GM19467 (cell line): ENCODE results near the gene DGKZ.

ENCODE experiments used
- ATAC-seq: cut with Tn5 transposase; IDR thresholded peaks from one replicate; pipeline ENCODE4 v1.9.1; 2021; ENCODE audit warnings: mild to moderate bottlenecking, moderate library complexity; ENCODE audit not compliant: unreplicated experiment

Gene DGKZ

DNA sequence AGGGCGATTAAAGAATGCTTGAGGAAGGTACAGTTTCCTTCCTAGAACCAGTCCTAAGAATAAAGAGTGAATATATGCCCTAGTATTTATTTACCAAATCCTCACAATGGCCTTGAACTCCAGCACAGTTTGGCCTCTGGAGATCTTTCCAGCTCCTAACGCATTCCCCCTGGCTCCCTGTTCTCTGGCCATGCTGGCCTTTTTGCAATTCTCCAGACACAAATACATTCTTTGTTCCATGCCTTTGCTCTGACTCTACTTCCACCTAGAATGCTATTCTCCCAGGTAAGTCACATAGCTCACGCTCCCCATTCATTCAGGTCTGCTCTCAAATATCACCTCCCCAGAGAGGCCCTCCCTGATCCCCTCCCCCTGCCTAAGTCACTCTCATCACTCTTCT, 3.7 kb upstream of the DGKZ start:
- no peak for ATAC-seq

DNA sequence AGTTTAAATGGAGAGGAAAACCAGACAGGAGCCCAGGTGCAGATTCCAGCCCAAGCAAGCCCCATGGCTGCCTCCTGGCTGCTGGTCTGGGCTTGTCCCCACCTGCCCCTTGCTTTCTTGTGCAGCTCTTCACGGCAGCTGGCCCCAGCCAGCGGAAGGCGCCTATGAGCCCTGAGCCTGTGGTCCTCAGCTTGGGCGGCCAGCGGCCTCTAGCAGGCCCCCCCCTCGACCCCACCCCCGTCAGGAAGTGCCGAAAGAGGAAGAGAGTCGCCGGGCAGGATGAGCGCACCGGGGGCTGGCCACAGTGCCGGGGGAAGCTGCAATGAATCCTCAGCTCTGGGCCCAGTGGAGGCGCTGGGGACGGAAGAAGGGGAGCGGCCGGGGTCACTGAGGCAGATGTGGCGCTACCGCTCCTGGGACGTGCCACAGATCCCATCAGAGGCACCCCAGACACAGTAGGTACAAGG, 2.1 kb upstream of the DGKZ start:
- no peak for ATAC-seq

DNA sequence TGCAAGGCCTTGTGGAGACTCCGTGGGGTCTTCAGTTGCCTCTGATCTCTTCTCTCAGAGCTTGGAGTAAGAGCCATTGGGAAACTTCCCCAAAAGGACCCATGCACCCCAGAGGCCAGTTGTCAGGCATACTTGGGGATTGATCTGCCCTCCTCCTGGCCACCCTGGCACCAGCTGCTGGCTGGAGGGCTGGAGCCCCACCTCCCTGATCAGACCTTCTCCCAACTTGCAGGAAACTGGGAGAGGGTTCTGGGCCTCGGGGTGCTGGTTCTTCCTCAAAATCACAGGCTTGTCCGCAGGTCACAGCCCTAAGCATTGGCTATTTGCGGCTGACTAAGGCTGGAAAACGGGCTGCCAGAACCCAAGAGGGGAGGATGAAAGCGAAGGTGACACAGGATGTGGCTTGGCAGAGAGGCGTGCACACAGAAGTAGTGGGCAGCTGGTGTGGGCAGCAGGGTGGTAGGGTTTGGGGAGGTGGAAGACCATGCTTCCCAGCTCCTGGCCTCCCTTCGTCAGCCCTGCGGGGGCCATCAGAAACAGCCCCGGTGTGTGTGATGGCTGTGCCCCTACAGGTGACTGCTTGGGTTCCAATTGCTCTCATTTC, 1.3 kb upstream of the DGKZ start:
- ATAC-seq = no peak

DNA sequence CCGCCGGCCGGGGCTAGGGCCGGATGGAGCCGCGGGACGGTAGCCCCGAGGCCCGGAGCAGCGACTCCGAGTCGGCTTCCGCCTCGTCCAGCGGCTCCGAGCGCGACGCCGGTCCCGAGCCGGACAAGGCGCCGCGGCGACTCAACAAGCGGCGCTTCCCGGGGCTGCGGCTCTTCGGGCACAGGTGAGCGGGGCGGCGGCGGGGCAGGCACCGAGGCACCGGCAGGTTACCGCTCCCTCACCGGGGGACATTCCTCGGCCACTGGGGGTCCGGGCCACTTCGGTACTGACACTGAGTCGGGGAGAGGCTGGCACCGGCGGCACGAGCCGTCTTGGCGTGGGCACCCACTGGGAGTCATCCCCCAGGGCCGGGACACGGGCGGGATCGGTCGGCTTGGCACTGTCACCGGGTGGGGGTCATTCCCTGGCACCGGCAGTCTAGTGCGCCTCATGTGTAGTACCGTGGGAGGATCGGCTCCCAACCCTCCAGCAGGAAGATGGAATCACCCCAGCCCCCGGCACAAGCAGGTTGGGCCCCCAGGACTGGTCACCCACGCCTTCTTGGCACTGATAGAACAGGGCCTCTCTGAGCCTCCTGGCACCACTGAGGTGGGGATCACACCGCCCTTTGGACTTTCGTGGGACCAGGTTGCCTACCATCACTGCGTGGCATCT, 511 bp downstream of the DGKZ start:
- ATAC-seq = peak; percentile 2

DNA sequence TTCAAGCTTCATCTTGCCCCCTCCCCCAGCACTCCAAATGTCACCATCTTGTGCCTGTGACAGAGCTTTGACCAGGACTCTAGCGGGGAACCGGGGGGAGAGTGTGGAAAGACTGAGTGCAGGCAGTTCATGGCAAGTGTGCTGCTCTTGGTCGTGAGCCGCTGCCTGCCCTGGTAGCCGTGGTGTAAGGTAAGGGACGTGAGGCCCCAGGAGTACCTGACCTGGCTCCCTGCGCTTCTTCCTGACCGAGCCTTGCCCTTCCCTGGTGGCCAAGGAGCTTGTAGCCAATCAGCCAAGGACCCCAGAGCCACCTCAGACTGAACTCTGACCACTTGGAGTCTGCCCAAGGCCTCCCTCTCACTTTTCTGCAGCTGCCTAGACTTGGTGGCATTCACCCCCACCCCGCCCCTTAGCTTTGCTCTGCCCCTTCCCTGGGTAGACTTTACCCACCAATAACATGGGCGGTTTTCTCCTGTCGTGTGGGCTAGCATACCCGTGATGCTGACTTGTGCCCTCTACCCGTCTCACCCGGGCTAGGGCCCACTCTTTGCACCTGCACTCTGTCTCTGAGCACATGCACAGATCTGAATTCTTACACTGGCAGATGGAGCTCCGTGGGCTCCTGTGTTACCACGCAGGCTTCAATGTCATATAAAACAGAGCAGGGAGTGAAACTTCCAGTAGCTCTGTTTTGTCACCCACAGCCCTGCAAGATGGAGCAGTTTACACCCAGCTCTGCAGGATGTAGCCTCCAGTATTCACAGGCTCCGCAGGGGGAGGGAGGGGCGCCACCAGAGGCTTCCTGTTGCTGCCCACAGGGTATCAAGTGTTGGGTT, 1.5 kb downstream of the DGKZ start:
- no peak for ATAC-seq

DNA sequence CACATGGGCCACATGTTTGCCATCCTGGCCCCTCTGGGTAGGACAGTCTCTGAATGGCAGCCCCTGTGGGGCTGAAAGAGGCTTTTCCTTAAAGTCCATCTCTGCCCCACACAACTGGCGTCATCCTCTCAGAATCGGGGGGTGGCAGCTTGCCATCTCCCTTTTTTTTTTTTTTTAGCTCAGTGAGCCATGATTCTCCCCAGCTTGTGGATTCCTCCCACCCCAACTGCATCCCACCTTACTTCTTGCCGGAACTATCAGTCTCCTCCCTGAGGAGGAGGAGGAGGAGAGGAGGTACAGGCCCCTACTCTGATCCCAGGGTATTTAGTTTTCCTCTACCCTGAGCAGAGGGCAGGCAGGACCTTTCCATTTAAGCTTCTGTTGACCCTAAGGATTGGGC, 3.4 kb downstream of the DGKZ start:
- ATAC-seq = no peak

DNA sequence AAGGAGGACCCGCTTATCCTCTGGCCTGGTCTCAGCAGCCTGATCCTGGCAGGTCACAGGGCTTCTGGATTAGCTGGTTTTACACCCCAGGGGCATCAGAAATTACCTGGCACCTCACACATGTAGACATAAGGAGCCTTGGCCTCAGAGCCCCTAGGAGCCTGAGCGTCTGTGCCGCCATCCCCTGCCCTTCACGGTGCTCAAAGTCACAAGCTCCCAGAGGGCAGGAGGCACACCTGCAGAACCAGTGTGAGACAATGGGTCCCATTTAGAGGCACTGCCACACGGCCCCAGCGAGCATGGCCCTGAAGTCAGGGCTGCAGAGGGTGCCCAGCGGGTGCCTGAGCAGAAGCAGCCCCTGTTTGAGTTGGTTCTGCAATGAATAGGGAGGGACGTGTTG, 3.9 kb downstream of the DGKZ start:
- ATAC-seq = no peak

DNA sequence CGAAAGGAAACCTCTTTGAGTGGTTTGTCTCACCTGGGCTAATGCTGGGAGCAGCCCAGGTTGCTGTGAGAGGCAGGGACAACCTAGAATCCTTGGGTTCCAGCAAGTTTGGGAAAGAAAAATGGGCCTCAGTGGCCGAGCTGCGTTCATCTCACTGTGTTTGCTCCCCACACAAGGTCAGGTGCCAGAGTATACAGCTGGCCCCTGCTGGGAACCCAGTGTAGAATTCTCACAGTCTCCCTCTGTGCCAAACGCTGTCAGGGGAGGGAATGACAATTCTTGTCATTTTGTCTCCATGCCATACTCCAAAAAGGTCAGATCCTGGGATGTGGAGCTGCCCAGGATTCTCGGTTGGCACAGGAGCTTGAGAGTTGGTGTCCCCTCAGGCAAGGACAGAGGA, 4.3 kb downstream of the DGKZ start:
- ATAC-seq = no peak

DNA sequence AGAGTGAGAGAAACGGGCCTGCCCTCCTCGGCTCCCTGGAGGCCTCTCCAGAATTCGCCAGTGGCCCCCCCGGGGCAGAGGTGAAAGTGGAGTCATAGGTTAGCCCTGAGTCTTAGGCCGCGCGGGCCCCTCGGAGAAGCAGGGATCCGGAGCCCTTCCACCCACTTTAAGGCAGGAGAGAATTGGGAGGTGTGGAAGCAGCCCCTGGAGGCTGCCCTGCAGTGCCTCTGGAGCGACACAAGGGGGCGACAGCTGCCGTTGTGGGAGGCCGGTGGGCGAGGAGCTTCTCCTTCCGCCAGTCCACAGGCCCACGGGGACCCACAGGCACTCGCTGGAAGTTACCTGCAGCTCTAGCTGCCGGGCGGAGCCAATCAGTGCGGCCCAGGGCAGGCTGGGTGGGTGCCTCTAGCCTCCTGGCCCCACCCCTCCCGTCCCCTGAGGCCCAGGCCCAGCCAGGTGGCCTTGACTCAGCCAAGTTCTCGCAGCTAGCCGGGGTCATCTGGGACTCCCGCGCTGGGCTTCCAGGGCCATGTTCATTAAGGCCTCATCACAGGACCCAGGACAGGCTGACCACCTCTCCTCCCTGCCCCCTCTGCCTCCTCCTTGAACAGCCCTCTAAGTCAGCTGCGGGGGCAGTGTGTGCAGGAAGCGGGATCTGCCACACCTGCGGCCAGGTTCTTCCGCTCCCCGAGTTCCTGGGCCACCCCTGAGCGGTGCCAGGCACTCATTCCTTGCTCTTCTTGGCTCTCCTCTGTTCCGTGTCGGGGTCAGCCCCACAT, 5.0 kb downstream of the DGKZ start:
- ATAC-seq = no peak

DNA sequence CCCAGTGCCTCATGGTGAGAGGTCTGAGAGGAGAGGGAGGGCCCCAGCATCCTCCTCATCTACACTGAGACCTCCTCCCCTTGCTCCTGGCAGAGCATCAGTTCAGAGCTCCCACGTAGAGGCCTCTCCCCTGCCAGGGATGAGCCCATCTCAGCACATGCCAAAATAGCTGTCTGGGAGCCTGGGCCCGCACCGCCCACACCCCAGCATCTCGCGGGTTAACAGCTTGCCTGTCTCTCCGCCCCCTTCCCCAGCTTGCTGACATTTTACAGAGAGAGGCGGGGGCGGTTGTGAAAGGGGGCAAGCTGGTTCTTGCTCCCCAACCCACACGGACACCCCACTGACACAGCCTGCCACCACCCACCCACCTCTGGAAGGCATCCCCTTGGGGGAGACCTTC, 6.4 kb downstream of the DGKZ start:
- ATAC-seq = no peak

DNA sequence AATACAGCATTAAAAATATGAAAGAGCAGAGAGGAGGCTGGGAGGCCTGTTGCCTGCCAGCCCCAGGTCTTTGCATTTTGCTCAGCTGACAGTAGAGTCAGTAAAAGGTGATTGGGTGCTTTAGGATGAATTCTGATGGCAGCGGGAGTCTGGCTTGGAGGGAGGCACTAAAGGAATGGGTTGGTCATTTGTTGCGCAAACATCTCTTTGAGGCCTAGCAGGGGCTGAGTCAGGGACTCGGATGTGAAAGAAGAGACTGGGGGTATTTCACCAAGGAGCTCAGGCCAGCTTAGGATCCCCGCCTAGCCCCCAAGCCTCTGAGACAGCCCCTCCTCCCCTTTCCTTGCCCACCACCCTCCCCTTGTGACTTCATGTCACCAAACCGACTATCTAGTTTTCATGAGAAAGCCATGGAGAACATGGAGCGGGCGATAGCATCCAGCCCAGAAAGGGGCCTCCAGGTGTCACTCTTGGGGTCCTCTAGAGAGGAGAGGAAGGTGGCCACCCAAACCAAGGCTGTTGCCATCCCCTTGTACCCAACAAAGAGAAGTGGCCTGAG, 9.7 kb downstream of the DGKZ start:
- ATAC-seq = no peak

DNA sequence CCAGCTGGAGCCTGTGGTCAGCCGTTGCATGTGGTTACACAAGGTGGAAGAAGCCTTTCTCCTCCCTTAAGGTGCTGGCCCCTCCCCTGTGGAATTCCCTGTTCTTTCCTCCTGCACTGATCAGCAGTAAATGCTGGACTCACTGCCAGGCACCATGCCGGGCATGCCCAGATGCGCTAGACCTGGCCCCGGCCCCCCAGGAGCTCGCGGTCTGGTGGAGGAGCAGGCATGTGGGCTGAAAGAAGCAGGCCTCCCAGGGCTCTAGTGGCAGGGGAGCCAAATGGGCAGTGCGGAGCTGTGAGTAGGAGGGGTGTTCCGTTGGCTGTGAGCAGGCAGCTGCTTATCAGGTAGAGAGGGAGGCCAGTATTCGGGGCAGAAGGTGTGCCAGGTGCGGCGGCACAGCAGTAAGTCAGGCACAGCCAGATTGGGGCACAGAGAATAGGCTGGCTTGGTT, 10.2 kb downstream of the DGKZ start:
- ATAC-seq = no peak

DNA sequence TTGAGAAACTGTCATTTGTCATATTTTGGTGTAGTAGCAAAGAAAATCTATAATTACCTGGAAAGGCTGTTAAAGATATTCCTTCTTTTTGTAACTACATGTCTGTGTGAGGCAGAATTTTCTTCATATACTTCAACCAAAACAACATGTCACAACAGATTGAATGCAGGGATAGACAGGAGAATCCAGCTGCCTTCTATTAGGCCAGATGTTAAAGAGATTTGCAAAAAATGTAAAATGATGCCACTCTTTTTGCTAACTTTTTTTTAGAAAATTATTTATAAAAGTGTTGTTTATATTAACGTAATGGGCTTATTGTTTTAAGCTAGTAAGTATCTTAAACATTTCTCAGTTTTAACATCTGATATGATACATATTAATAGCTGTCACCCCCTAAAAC, 12.7 kb downstream of the DGKZ start:
- ATAC-seq = no peak

DNA sequence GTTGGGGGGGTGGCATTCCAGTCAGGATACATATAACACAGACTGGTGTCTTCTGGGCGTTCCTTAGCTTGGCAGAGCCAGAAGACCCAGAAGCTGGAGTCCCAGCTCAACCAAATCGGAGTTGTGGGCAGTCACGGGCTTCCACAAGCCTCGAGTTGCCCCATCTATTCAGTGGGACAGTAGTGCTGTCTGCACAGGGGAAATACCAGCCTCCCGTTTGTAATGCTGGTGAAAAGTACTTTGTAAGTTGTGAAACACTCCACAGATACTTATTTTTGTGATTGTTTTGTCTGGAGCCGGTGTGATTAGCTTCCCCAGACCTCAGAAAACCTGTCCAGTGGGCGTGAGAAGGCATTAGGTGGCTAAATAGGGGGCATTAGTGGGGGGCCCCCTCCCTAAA, 13.6 kb downstream of the DGKZ start:
- no peak for ATAC-seq

DNA sequence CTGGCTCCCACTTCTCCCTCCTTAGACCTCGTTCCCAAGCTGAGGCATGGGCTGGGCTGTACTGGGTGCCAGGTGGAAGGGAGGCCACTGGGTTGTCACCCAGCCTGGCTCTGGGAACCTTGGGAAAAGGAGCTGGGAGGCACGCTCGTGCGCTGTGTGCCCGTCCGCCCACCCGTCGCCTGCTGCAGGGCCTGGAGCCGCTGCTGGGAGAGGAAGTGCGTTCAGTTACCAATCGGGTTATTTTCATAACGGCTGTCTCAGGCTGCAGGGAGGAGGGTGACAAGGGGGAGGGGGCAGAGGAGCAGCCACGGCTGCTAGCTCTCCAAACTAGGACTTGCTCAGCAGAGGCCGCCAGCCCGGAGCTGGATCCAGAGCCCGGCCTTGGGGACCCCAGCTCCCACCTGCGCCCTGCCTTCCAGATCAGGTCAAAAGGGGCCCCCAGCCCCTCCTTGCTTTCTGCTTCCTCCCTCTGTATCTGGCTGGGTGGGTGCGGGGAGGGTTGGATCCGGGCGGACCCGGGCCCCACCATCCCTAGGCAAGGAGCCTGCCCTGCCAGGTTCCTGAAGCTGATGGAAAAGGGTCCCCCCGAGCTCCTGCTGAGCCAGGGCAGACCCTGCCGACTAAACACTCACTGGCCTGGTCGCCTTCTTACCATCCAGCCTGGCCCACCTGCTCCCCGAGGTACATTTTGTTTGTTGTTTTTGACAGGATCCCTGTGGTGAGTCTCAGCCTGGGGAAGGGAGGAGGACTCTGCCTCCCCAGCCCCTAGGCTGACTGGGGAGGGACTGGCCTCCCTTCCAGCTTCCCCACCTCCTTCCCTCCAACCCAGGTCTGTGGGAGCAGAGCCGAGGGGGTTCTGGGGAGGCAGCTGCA, 14.3 kb downstream of the DGKZ start:
- peak; percentile 81 for ATAC-seq

DNA sequence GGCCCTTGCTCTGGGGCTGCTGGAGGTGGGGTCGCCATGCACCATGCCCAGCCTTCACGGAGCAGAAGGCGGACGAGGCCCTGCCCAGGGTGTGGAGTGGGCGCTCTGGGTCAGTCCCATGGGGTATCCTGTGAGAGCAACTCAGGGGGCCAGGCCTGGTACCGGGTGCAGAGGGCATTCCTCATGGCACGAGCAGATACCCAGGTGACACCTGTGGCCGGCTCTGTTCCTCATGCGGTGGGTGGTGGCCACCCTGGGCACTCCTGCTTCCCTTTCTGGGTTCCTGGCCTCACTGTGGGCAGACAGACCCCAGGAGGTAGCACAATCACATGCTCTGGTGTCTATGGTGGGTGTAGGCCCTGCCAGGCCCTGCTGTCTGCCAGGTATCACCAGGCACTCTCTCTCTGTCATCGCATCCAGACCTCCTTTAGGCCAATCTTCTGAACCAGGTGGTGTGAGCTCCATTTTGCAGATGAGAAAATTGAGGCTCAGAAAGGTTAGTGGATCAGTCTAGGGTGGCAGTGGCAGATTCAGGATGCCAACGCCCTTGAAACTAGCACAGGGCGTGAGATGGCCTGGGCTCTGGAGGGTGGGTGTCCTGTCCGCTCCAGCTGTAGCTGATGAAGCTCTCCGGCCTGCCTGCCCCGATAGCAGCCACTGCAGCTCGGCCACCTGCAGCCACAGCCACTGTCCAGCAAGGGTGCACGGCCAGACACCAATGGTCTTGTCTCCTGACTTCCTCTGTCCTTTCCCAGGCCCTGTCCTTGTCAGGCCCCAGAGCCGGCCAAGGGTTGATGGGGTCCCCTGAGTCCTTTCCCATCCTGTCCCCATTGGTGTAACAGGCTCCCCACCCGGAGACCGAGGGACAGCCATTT, 15.1 kb downstream of the DGKZ start:
- ATAC-seq = no peak

DNA sequence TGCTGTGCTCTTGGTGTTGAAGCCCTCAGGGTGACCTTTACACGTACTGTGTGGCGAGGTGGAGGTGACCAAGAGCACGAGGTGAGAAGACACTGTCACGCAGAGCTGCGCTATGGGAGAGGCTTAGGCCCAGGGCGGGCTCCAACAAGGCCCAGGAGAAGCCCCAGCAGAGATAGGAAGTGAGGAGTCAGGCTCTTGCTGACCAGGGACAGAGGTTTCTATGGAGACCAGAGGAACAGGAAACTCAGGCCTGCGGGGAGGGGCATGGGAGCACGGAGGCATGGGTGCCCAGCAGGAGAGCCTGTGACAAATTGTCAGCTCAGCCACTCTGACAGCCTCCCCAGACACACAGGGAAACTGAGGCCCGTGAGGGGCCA, 15.8 kb downstream of the DGKZ start:
- ATAC-seq = no peak

DNA sequence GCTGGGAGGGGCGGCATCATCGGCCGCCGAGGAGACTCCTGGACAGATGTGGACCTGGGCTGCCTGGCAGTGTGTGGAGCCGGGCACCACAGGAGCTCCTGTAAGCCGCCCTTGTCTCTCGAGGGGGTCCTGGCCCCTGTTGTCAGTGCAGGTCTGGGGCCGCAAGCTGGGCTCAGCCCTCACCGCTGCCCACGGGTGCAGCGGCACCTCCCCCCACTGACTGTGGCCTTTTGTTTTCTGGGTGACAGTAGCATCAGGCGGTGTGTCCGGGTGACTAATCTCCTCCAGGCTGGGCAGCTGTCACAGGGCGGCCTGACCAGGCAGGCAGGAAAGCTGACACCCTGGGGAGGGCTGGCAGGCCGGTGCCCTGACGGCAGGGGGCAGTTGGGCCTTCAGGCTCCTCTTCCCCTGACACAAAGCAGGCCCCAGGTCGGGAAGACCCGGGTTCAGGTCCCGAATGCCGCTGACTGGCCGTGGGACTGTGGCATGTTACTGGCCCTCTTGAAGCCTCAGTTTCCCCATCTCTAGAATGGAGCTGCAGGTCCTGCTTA, 16.3 kb downstream of the DGKZ start:
- no peak for ATAC-seq

DNA sequence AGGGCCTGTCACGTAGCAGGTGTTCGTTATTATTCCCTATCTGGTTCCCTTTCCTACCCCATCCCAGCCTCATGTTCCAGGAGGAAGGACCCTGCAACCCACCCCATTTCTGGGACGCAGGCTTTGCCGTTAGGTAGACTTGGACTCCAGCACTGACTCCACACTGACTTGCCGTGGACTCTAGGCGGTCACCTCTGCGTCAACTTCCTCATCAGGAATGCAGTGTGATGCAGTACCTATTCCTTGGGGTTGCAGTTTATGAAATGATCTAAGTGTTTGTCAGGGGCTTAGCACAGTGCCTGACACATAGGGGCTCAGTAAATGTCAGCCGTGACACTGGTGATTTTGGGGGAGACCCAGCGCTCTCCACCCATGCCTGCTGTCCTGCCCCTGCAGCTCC, 16.8 kb downstream of the DGKZ start:
- no peak for ATAC-seq
